ENCODE data around the gene MPIG6B. TPM values are rescaled to one million over a fixed set of nuclear protein-coding genes. Genes with fewer than 3 reads are reported as not detected.

MPIG6B gene
- polyA plus RNA-seq, 1 donor (not counting 4 experiments of a cell fraction or from before 2014, with no cell fraction given): 0.10 TPM

GRCh38 chr6:31765910-31766794, 43.0 kb downstream of the MPIG6B start:
- peaks cover 7% of the 10 kb centered on the region for H3K4me1 ChIP-seq (ENCODE audit: control insufficient read depth, extremely low read depth, insufficient read depth, low read length)
- no peaks in the 10 kb centered on the region for H3K9me3 ChIP-seq (ENCODE audit: control insufficient read depth, low read depth, low read length)
- H3K36me3 ChIP-seq (ENCODE audit: control insufficient read depth in 2 of 2, extremely low read depth in 1 of 2, insufficient read depth in 2 of 2, low read length in 2 of 2): peaks cover 3 to 5% of the 10 kb centered on the region in 2 experiments
- H3K4me2 ChIP-seq (ENCODE audit: control insufficient read depth, extremely low read depth, insufficient read depth, low read depth, low read length): no peak overlapping the region
- no peak for FAIRE-seq
- TF ChIP-seq EZH2 (IDR thresholded peaks at IDR 0.05; ENCODE audit: low read length): no peak
- H3K79me2 ChIP-seq (ENCODE audit: control insufficient read depth, insufficient read depth, low read length): no peaks in the 10 kb centered on the region
- no peaks in the 10 kb centered on the region for H4K20me1 ChIP-seq (ENCODE audit: control insufficient read depth, extremely low read depth, insufficient read depth, low read length)
- no peak overlapping the region for H3K9ac ChIP-seq (ENCODE audit: control insufficient read depth, extremely low read depth, insufficient read depth, low read length)
- no peak overlapping the region for H3K27ac ChIP-seq (ENCODE audit: control insufficient read depth, insufficient read depth, low read length)
- no peak overlapping the region for H3K4me3 ChIP-seq (ENCODE audit: control insufficient read depth in 2 of 3, extremely low read depth in 1 of 3, insufficient read depth in 2 of 3, low read depth in 1 of 3, low read length in 3 of 3)
- no peak overlapping the region for H2AFZ ChIP-seq (ENCODE audit: control insufficient read depth, low read length)
- dilution Hi-C loops (cut with MboI; ENCODE audit: extremely low pct_ligation_motif_present, low sequenced_read_pairs): no loop called here
- H3K27me3 ChIP-seq (ENCODE audit: control insufficient read depth, extremely low read depth, insufficient read depth, low read length): no peaks in the 10 kb centered on the region
- H3K9me1 ChIP-seq (ENCODE audit: control insufficient read depth, extremely low read depth, insufficient read depth, low read length): peaks cover 2% of the 10 kb centered on the region
- no peak for DNase-seq (ENCODE audit: low read depth, low spot score)

- no peaks in the 10 kb centered on the region for H3K36me3 ChIP-seq (ENCODE audit: control insufficient read depth in 2 of 2, extremely low read depth in 1 of 2, insufficient read depth in 2 of 2, low read length in 2 of 2)
- H3K27ac ChIP-seq (ENCODE audit: control insufficient read depth, insufficient read depth, low read length): no peak overlapping the region
- dilution Hi-C loops (cut with MboI; ENCODE audit: extremely low pct_ligation_motif_present, low sequenced_read_pairs): no loop called here
- H3K9me3 ChIP-seq (ENCODE audit: control insufficient read depth, low read depth, low read length): no peaks in the 10 kb centered on the region
- H4K20me1 ChIP-seq (ENCODE audit: control insufficient read depth, extremely low read depth, insufficient read depth, low read length): no peaks in the 10 kb centered on the region
- H3K27me3 ChIP-seq (ENCODE audit: control insufficient read depth, extremely low read depth, insufficient read depth, low read length): no peaks in the 10 kb centered on the region
- TF ChIP-seq EZH2 (IDR thresholded peaks at IDR 0.05; ENCODE audit: low read length) (no peak), CTCF (optimal IDR thresholded peaks at IDR 0.05 in 1 of 3, IDR thresholded peaks at IDR 0.05 in 1 of 3, conservative IDR thresholded peaks at IDR 0.05 in 1 of 3; ENCODE audit: extremely low read depth in 1 of 3, insufficient read depth in 2 of 3, low read length in 3 of 3) (no peak)
- H3K79me2 ChIP-seq (ENCODE audit: control insufficient read depth, insufficient read depth, low read length): no peaks in the 10 kb centered on the region
- no peak overlapping the region for H3K4me3 ChIP-seq (ENCODE audit: control insufficient read depth in 2 of 3, extremely low read depth in 1 of 3, insufficient read depth in 2 of 3, low read depth in 1 of 3, low read length in 3 of 3)
- H3K9me1 ChIP-seq (ENCODE audit: control insufficient read depth, extremely low read depth, insufficient read depth, low read length): peaks cover 2% of the 10 kb centered on the region
- FAIRE-seq (no peak), DNase-seq (ENCODE audit: low read depth, low spot score) (no peak)
- H2AFZ ChIP-seq (ENCODE audit: control insufficient read depth, low read length): no peak overlapping the region
- no peak overlapping the region for H3K4me2 ChIP-seq (ENCODE audit: control insufficient read depth, extremely low read depth, insufficient read depth, low read depth, low read length)
- H3K9ac ChIP-seq (ENCODE audit: control insufficient read depth, extremely low read depth, insufficient read depth, low read length): no peak overlapping the region
- H3K4me1 ChIP-seq (ENCODE audit: control insufficient read depth, extremely low read depth, insufficient read depth, low read length): peaks cover 8% of the 10 kb centered on the region
Observed at GRCh38 chr6:31767096-31767645, 44.0 kb downstream of the MPIG6B start.

Measured in keratinocyte (primary cell).